ENCODE measurements around the gene BTNL3. TPM values are rescaled to one million over a fixed set of nuclear protein-coding genes. Genes with fewer than 3 reads are reported as not detected.

Gene BTNL3
- total and polyA plus RNA-seq, 9 of the 15 experiments (the other 6 are each of a cell fraction or from before 2014, with no cell fraction given): 0.03 to 0.44 (median 0.04) TPM; not detected in 4

DNA sequence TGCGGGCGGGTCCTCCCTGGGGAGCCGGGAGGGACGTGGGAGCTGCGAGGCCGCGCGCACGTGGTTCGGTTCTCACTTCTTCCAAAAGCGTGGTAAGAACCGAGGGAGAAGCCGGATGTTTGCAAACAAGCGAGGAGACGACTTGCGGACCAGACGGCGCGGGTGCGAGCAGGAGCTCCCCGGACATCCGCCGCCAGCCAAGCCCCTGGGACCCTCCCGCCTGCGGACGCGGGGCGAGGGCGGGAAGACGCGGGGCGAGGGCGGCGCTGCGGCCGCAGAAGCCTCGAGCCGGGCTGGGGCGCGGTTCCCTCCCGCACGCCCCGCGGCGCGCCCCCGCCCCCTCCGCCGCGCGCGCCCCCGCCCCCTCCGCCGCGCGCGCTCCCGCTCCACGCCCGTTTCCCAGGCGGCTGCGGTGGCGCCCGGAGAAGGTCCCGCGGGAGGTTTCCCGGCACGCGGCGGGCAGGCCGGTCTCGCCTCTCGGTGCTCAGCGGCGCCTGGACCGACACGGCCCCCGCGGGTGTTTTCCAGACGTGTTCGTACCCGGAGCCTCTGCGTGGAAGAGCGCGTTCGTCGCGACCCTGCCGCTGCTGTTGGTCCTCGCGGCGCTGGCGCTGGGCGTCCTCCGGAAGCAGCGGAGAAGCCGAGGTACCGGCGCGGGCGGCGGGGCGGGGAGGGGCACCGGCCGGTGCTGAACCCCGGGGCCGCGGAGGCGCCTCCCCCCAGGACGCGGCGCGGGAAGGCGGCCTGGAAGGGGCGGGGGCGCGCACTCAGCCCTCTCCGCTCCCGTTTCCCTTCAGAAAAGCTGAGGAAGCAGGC lies 64.2 kb downstream of the BTNL3 start (continued):
- no peak for TF ChIP-seq ZNF274 (IDR thresholded peaks at IDR 0.05; ENCODE audit: borderline replicate concordance, low read depth, low read length)
- TF ChIP-seq, protein P1, sequence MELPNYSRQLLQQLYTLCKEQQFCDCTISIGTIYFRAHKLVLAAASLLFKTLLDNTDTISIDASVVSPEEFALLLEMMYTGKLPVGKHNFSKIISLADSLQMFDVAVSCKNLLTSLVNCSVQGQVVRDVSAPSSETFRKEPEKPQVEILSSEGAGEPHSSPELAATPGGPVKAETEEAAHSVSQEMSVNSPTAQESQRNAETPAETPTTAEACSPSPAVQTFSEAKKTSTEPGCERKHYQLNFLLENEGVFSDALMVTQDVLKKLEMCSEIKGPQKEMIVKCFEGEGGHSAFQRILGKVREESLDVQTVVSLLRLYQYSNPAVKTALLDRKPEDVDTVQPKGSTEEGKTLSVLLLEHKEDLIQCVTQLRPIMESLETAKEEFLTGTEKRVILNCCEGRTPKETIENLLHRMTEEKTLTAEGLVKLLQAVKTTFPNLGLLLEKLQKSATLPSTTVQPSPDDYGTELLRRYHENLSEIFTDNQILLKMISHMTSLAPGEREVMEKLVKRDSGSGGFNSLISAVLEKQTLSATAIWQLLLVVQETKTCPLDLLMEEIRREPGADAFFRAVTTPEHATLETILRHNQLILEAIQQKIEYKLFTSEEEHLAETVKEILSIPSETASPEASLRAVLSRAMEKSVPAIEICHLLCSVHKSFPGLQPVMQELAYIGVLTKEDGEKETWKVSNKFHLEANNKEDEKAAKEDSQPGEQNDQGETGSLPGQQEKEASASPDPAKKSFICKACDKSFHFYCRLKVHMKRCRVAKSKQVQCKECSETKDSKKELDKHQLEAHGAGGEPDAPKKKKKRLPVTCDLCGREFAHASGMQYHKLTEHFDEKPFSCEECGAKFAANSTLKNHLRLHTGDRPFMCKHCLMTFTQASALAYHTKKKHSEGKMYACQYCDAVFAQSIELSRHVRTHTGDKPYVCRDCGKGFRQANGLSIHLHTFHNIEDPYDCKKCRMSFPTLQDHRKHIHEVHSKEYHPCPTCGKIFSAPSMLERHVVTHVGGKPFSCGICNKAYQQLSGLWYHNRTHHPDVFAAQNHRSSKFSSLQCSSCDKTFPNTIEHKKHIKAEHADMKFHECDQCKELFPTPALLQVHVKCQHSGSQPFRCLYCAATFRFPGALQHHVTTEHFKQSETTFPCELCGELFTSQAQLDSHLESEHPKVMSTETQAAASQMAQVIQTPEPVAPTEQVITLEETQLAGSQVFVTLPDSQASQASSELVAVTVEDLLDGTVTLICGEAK (IDR thresholded peaks at IDR 0.05): no peak
- TF ChIP-seq, protein P1 (CRISPR knock-in tag; IDR thresholded peaks at IDR 0.05): no peak
- no peak for TF ChIP-seq DACH1 (IDR thresholded peaks at IDR 0.05; ENCODE audit: partially characterized antibody)
- no peak for TF ChIP-seq TSC22D4 (tag; IDR thresholded peaks at IDR 0.05)
- TF ChIP-seq, protein P2, sequence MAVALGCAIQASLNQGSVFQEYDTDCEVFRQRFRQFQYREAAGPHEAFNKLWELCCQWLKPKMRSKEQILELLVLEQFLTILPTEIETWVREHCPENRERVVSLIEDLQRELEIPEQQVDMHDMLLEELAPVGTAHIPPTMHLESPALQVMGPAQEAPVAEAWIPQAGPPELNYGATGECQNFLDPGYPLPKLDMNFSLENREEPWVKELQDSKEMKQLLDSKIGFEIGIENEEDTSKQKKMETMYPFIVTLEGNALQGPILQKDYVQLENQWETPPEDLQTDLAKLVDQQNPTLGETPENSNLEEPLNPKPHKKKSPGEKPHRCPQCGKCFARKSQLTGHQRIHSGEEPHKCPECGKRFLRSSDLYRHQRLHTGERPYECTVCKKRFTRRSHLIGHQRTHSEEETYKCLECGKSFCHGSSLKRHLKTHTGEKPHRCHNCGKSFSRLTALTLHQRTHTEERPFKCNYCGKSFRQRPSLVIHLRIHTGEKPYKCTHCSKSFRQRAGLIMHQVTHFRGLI (CRISPR knock-in tag; IDR thresholded peaks at IDR 0.05): no peak
- no peak for TF ChIP-seq ARID2 (IDR thresholded peaks at IDR 0.05)
- no peak for TF ChIP-seq MEIS2 (IDR thresholded peaks at IDR 0.05; ENCODE audit: partially characterized antibody)
- TF ChIP-seq POLR2B (IDR thresholded peaks at IDR 0.05; ENCODE audit: low read depth, partially characterized antibody): no peak
- no peak for TF ChIP-seq ZNF785 (CRISPR knock-in tag; IDR thresholded peaks at IDR 0.05)
- peak; percentile 91 for TF ChIP-seq MYC (IDR thresholded peaks at IDR 0.05; ENCODE audit: low read depth, low read length)
- TF ChIP-seq MYC (CRISPR knock-in tag; IDR thresholded peaks at IDR 0.05; ENCODE audit: borderline replicate concordance, low read depth): no peak
- no peak for TF ChIP-seq GATAD2A (IDR thresholded peaks at IDR 0.05)
- TF ChIP-seq MIER1 (IDR thresholded peaks at IDR 0.05; ENCODE audit: low read depth): no peak
- no peak for TF ChIP-seq FOXK1 (CRISPR knock-in tag; IDR thresholded peaks at IDR 0.05; ENCODE audit: borderline replicate concordance)
- TF ChIP-seq RBM15 (IDR thresholded peaks at IDR 0.05; ENCODE audit: insufficient read depth, low read length): no peak
- TF ChIP-seq, protein P3, sequence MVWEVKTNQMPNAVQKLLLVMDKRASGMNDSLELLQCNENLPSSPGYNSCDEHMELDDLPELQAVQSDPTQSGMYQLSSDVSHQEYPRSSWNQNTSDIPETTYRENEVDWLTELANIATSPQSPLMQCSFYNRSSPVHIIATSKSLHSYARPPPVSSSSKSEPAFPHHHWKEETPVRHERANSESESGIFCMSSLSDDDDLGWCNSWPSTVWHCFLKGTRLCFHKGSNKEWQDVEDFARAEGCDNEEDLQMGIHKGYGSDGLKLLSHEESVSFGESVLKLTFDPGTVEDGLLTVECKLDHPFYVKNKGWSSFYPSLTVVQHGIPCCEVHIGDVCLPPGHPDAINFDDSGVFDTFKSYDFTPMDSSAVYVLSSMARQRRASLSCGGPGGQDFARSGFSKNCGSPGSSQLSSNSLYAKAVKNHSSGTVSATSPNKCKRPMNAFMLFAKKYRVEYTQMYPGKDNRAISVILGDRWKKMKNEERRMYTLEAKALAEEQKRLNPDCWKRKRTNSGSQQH (CRISPR knock-in tag; IDR thresholded peaks at IDR 0.05): no peak
